ENCODE measurements around the gene STK38L.
A peak's percentile ranks its signal among the peaks of the same experiment; 100 is the strongest.

The STK38L gene

GRCh38 chr12:27243804-27244688 lies at the start of gene STK38L:
Gene STK38L (plus strand): TSS chr12:27244286. CDS start chr12:27297721, 53,435 bp downstream.
- DNase-seq (ENCODE audit: low read depth), result peak; percentile 98

GRCh38 chr12:27194644-27195043 lies 49.4 kb upstream of the STK38L start:
- no peak for DNase-seq (ENCODE audit: low read depth)

- DNase-seq (ENCODE audit: low read depth), result no peak
These were observed 46.0 kb upstream of the STK38L start for GRCh38 chr12:27198036-27198435.

- no peak for DNase-seq (ENCODE audit: low read depth)
These were observed 44.3 kb upstream of the STK38L start for GRCh38 chr12:27199638-27200300.

GRCh38 chr12:27201169-27201568 lies 42.9 kb upstream of the STK38L start:
- no peak for DNase-seq (ENCODE audit: low read depth)

- DNase-seq (ENCODE audit: low read depth), result no peak
These were observed 37.1 kb upstream of the STK38L start for GRCh38 chr12:27206801-27207502.

GRCh38 chr12:27207615-27208413 lies 36.3 kb upstream of the STK38L start:
- DNase-seq (ENCODE audit: low read depth), result peak; percentile 23

- DNase-seq (ENCODE audit: low read depth), result no peak
These were observed 35.7 kb upstream of the STK38L start for GRCh38 chr12:27208414-27208750.

- DNase-seq (ENCODE audit: low read depth), result no peak
These were observed 34.7 kb upstream of the STK38L start for GRCh38 chr12:27209257-27209910.

GRCh38 chr12:27210187-27210586 lies 33.9 kb upstream of the STK38L start:
- no peak for DNase-seq (ENCODE audit: low read depth)

- no peak for DNase-seq (ENCODE audit: low read depth)
These were observed 31.2 kb upstream of the STK38L start for GRCh38 chr12:27212861-27213260.

GRCh38 chr12:27213304-27213703 lies 30.8 kb upstream of the STK38L start:
- DNase-seq (ENCODE audit: low read depth), result no peak

GRCh38 chr12:27213830-27214787 lies 30.0 kb upstream of the STK38L start:
- no peak for DNase-seq (ENCODE audit: low read depth)

GRCh38 chr12:27217590-27217989 lies 26.5 kb upstream of the STK38L start:
- no peak for DNase-seq (ENCODE audit: low read depth)

- DNase-seq (ENCODE audit: low read depth), result no peak
These were observed 24.4 kb upstream of the STK38L start for GRCh38 chr12:27219693-27220054.

- DNase-seq (ENCODE audit: low read depth), result no peak
These were observed 23.8 kb upstream of the STK38L start for GRCh38 chr12:27220055-27220987.

- DNase-seq (ENCODE audit: low read depth), result no peak
These were observed 23.1 kb upstream of the STK38L start for GRCh38 chr12:27220988-27221345.

GRCh38 chr12:27221625-27222387 lies 22.3 kb upstream of the STK38L start:
- no peak for DNase-seq (ENCODE audit: low read depth)
